Fibroblast of skin of scalp (primary cell): ENCODE measurements around the gene CLDN20.

ENCODE experiments used
- DNase-seq: peaks from one replicate; pipeline ENCODE4 v3.0.0-alpha.2; 2013

CLDN20 gene

DNA sequence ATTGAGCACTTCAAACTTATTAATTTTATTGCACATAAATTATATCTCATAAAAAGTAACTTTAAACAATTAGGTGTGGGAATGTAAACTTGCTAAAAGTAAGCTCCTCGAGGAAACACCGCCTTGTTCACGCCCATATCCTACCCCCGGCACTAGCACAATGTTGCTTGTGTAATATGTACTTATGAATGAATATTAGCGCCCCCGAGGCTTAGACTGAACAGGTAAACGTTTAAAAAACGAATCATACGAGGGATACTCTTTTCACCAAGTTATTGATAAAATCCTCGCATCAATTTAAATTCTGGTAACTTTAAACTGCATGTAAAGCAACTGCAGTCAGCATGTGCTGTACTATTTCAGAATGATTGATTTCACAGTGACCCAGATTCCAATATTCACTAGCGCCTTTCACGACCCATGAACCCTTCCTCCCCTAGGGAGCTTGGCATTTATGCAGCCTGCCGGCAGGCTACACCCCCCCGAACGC is 49.8 kb downstream of the CLDN20 start:
- no peak for DNase-seq

DNA sequence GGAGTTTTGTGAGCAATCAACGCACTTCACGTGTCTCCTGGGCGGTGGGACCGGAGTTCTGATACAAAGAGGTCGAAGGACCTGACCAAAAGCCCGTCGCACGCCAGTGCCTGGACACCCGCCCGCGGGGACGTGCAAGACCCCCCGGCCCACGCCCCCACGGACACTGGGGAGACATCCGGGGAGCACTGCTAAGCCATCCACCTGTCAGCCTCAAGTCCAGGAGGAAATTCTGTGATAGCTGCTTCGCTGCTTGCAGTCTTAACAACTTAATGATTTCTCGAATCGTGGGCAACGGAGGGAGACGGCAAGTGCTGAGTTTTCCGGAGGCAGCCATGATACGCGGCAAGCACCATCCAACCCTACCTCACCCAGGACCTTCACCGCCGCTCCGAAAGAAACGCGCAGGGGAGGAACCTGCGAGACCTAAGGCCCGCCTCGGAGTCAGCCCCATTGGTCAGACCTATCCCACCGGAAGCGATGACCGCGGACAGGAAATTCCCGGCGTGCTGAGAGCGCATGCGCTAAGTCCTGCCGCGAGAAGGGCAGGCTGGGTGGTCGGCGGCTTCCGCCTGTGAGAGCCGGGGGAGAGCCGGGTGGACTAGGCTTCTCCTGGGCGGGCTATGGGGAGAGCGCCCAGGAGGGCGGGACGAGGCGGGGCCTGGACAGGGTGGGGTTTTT is 50.4 kb downstream of the CLDN20 start, which contains the start of gene TFB1M:
Gene TFB1M, minus strand, starts transcription at position 393 of the 681 bp plus-strand sequence. Its CDS starts 56 bp downstream, at position 337.
- DNase-seq: peak; percentile 99

DNA sequence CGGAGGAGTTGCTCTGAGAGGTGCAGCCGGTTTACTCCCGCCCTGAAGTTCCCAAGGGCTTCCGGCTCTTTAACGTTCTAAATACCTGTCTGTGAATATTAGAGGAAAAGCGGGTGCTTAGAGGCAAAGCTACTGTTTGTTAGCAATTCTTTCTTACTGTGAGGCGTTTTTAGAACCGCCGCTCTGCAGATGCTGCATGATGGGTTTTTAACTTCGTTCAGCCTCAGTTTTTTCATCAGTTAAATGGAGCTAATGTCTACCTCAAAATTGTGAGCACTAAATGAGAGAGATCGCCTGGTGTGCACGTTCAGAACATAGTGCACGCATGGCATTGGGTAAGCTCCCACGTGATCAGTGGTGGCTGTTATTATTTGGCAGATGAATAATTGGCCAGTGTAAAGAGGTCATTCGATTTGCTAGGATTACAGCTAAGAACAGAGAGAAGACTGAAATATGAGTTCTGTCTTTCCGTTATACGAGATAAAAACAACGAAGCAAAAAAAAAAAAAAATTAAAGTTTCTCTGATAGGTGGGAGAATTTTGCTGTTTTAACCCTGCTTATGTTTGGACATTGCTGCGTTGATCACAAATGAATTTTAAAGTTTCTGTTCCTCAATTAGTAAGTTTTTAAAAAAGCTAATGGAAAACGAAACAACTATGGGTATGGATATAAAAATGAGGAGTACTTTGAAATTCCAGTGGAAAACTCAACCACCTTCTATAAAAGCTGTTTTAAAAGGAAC is 51.1 kb downstream of the CLDN20 start:
- DNase-seq: peak; percentile 91

DNA sequence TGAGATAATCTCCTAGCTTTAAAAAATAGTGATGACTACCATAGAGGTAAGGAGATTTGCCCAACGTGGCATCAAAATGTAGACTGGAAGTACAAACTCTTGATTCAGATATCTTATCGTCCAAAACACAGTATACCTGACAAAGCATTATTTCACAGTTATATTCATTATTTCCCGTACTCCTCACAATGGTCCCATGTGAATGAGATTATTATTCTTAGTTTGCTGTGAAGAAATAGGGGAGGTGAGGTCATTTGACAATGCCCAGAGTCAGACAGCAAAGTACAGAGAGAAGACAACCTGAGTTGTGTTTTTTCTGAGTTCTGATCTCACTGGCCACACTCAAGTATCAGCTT is 51.7 kb downstream of the CLDN20 start:
- DNase-seq: no peak

DNA sequence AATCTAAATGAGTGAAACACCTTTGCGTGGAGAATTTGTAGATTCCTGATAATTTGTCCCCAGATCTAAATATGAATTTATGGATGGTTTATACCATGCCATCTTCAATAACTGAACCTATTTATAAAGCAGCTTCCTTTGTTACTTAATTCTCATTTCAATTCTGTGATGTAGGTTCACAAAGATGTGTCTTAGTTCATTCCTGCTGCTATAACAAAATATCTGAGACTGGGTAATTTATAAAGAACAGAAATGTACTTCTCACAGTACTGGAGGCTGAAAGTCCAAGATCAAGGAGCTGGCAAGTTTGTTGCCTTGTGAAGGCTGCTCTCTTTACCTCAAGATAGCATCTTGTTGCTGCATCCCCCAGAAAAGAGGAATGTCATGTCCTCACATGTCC is 52.6 kb downstream of the CLDN20 start:
- DNase-seq: no peak

DNA sequence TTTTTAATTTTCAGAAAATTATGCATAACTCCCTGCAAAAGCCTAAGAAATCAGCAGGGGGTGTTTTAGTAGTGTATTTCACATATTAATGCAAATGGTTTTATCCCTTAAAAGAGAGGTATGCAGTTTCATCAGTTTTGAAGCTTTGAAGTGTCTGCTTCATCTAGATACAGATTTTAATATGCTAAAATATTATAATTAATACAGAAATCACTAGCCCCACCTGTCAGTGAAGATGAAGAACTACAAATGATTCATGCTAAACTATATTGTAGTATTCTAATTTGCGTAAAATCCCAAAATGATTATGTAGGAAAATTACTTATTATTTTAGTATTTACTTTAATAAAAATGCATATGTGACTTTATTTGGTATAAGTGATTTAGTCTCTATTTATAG is 53.4 kb downstream of the CLDN20 start:
- peak; percentile 21 for DNase-seq

DNA sequence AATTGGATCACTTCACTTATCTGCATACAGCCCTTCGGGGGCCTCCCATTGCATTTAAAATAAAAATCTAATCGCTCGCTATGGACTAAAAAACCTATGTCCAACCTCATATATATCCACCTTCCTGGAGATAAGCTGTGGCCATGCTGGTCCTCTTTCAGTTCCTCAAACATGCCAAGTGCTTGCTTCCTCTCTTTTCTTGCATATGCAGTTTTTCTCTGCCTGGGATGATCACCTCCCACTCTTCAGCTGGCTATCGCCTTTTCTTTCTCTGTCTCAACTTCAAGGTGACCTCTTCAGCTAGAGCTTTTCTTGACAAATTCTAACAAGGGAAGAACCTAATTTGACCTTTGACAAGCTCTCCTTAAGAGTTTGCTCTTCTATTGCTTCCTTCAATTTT is 56.1 kb downstream of the CLDN20 start:
- no peak for DNase-seq

DNA sequence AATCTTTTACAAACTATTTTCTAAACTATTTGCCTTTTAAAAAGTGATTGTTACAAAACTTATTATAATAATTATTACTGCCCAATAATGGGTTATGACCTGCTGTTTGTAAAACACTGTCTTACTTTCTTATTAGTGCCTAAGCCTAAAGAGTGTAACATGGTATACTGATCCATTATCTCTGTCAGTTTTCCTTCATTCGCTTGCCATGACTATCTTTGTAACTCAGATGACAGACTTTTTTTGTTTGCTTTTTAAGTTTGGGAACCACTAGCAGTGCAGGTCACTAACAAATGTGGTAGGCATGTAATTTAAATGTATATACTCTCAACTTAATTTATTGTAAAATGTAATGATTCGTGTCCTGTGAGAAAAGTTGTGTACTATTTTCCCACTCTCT is 60.4 kb downstream of the CLDN20 start:
- no peak for DNase-seq

DNA sequence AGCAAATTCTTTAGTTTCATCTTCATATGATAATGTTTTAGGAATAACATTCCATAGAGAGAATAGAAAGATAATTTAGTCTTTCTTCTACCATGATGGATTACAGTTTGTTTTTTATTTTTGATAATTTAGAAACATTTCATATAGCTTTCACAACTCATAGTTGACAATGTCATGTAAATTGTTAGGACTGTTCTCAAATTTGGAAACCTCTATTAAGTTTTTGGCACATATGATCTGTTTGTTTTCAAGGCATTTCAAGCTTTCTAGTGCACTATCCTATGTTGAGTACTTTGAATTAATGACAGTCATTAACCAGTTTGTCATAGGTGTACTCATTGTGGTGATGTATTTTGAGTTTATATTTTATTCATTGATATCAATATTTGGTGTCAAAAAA is 61.2 kb downstream of the CLDN20 start:
- no peak for DNase-seq

DNA sequence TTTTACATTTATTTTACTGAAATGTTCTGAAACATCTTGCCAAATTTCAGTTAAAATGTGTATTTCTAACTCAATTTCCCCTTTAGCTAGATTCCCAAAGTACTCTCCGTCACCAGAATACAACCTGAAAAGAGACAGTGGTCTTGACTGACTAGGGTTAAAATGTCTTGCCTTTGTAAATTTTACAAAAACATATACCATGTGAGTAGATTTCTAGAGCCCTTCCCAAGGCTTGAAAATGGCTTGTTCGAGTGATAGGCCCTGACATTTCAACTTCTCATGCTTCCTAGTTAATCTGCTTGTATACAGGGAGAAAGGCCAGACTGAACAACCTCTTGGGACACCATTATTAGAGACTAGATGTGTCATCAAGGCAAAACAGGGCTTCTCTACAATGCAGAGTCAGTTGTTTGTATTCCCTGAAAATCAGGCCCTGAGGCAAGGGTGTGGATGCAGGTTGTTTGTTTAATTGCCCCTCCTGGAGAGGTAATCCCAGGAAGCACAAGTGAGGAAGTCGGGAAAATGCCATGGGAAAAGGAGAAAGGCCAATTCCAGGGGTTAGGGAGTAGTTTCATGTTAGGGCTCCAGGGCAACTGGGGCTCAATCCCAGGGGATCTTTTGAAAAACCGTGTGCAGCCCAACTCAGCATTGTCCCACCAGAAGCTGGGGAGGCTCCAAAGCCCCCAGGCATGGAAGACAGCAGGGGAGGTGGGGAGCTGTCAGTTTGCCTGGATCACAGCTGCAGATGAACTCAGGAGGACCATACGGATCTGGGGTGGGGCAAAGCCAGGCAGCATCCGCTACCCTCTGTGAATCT is 62.1 kb downstream of the CLDN20 start:
- DNase-seq: no peak
